ENCODE measurements around the gene PAX3. TPM values are rescaled to one million over a fixed set of nuclear protein-coding genes. Genes with fewer than 3 reads are reported as not detected.

The PAX3 gene
- total RNA-seq, 1 donor from 2014 or later, result not detected

- no peak for TF ChIP-seq POLR2A (IDR thresholded peaks at IDR 0.05)
- no peak for TF ChIP-seq POLR2AphosphoS5 (IDR thresholded peaks at IDR 0.05; ENCODE audit: insufficient read depth in 1 of 2, low read depth in 1 of 2)
- TF ChIP-seq CTCF (IDR thresholded peaks at IDR 0.05), result no peak
- Histone ChIP-seq H3K4me3 (no peak overlapping the region), H3K27ac (no peak overlapping the region), H3K27me3 (no peaks in the 10 kb centered on the region), H3K36me3 (no peaks in the 10 kb centered on the region), H3K4me1 (no peaks in the 10 kb centered on the region), H3K9me3 (no peaks in the 10 kb centered on the region)
- intact Hi-C loops (cut with DNase I), result no loop called here
- DNase-seq (ENCODE audit: extremely low spot score in 2 of 2), result no peak
Observed at GRCh38 chr2:222205136-222205535, 93.7 kb downstream of the PAX3 start.

DNA sequence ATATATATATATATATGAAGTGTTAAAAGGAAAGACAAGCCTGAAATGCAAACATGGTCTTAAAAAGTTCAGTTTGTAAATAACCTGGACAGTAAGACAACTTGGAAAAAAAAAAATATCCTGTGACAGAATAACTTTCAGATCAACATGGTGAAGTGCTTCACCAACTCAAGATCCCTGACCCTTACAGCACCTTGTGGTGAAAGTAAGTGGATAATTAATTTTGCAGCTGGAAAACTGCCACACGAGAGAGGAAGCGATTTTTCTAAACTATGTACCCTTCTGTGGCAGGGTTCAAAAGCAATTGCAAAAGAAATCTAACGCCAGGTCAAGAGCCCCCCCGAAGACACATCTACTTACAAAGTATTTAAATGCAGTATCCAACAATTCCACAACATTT, 95.8 kb downstream of the PAX3 start:
- no peaks in the 10 kb centered on the region for H3K36me3 ChIP-seq
- intact Hi-C loops (cut with DNase I), result no loop called here
- no peak for DNase-seq (ENCODE audit: extremely low spot score in 2 of 2)
- H3K4me3 ChIP-seq, result no peak overlapping the region
- no peaks in the 10 kb centered on the region for H3K27me3 ChIP-seq
- no peaks in the 10 kb centered on the region for H3K4me1 ChIP-seq
- TF ChIP-seq CTCF (IDR thresholded peaks at IDR 0.05) (no peak), POLR2A (IDR thresholded peaks at IDR 0.05) (no peak), POLR2AphosphoS5 (IDR thresholded peaks at IDR 0.05; ENCODE audit: insufficient read depth in 1 of 2, low read depth in 1 of 2) (no peak)
- no peaks in the 10 kb centered on the region for H3K9me3 ChIP-seq
- H3K27ac ChIP-seq, result no peak overlapping the region

- no peak for TF ChIP-seq POLR2AphosphoS5 (IDR thresholded peaks at IDR 0.05; ENCODE audit: insufficient read depth in 1 of 2, low read depth in 1 of 2)
- TF ChIP-seq POLR2A (IDR thresholded peaks at IDR 0.05), result no peak
- no peak for TF ChIP-seq CTCF (IDR thresholded peaks at IDR 0.05)
- no peaks in the 10 kb centered on the region for H3K27me3 ChIP-seq
- H3K27ac ChIP-seq, result no peak overlapping the region
- no peaks in the 10 kb centered on the region for H3K9me3 ChIP-seq
- no peaks in the 10 kb centered on the region for H3K4me1 ChIP-seq
- no peak overlapping the region for H3K4me3 ChIP-seq
- no peaks in the 10 kb centered on the region for H3K36me3 ChIP-seq
- DNase-seq (ENCODE audit: extremely low spot score in 2 of 2), result no peak
- intact Hi-C loops (cut with DNase I), result no loop called here
Observed at GRCh38 chr2:222196159-222196558, 102.6 kb downstream of the PAX3 start.

DNA sequence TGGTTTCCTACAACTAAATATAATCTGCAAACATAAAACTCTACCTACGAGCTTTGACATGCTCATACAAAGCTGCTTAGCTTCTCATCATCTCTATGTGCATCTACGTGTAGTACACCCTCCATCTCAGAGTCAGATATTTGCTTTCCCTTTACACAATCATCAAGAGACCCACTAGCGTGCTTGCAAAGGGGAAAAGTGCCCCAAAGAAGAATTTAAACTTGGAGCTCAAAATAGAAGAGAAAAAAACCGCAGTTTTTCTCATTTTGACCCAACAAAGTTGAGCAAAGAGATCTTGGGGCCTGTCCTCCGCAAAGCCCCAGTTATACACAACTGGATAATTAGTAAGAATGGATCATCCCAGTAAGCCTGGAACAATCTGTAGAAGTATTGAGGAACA, 104.1 kb downstream of the PAX3 start:
- no peaks in the 10 kb centered on the region for H3K36me3 ChIP-seq
- intact Hi-C loops (cut with DNase I), result no loop called here
- H3K4me3 ChIP-seq, result no peak overlapping the region
- H3K9me3 ChIP-seq, result no peaks in the 10 kb centered on the region
- no peaks in the 10 kb centered on the region for H3K27me3 ChIP-seq
- H3K27ac ChIP-seq, result no peak overlapping the region
- no peak for DNase-seq (ENCODE audit: extremely low spot score in 2 of 2)
- no peaks in the 10 kb centered on the region for H3K4me1 ChIP-seq
- TF ChIP-seq POLR2AphosphoS5 (IDR thresholded peaks at IDR 0.05; ENCODE audit: insufficient read depth in 1 of 2, low read depth in 1 of 2) (no peak), CTCF (IDR thresholded peaks at IDR 0.05) (no peak), POLR2A (IDR thresholded peaks at IDR 0.05) (no peak)

GRCh38 chr2:222193328-222193983, 105.3 kb downstream of the PAX3 start:
- no peak overlapping the region for H3K4me3 ChIP-seq
- no peaks in the 10 kb centered on the region for H3K36me3 ChIP-seq
- H3K27ac ChIP-seq, result no peak overlapping the region
- no peaks in the 10 kb centered on the region for H3K27me3 ChIP-seq
- DNase-seq (ENCODE audit: extremely low spot score in 2 of 2), result no peak
- H3K4me1 ChIP-seq, result no peaks in the 10 kb centered on the region
- H3K9me3 ChIP-seq, result no peaks in the 10 kb centered on the region
- TF ChIP-seq POLR2A (IDR thresholded peaks at IDR 0.05), result no peak
- no peak for TF ChIP-seq POLR2AphosphoS5 (IDR thresholded peaks at IDR 0.05; ENCODE audit: insufficient read depth in 1 of 2, low read depth in 1 of 2)
- TF ChIP-seq CTCF (IDR thresholded peaks at IDR 0.05), result no peak
- intact Hi-C loops (cut with DNase I), result no loop called here

Data from vagina (tissue), 2 donors.